Large intestine (tissue), 3 donors: ENCODE data around the gene PTPRG. TPM values are rescaled to one million over a fixed set of nuclear protein-coding genes. Genes with fewer than 3 reads are reported as not detected.
A peak's percentile ranks its signal among the peaks of the same experiment; 100 is the strongest.

Experiments used
- DNase-seq, 2 donors: peaks; one replicate each; pipeline versions ENCODE4 v3.0.0 to v3.0.0-alpha.2; 2013
- H3K27ac ChIP-seq: one replicate; pipeline ENCODE4 v1.5.1; 2013; ENCODE audit warnings: low read length
- H3K27me3 ChIP-seq: 2 replicates; pipeline ENCODE4 v1.6.1; 2013; ENCODE audit warnings: low read length; ENCODE audit not compliant: control insufficient read depth, insufficient read depth
- H3K36me3 ChIP-seq: 2 replicates; pipeline ENCODE4 v1.6.1; 2013; ENCODE audit warnings: low read length; ENCODE audit not compliant: control insufficient read depth, insufficient read depth
- H3K4me1 ChIP-seq: one replicate; pipeline ENCODE4 v1.6.1; 2013; ENCODE audit warnings: low read length; ENCODE audit not compliant: control insufficient read depth, insufficient read depth
- H3K4me3 ChIP-seq: one replicate; pipeline ENCODE4 v1.5.1; 2013; ENCODE audit warnings: low read length
- H3K9me3 ChIP-seq: one replicate; pipeline ENCODE4 v1.6.1; 2013; ENCODE audit warnings: mild to moderate bottlenecking, low read depth, low read length, moderate library complexity; ENCODE audit not compliant: control insufficient read depth
- WGBS: methylation state at CpG from one replicate; pipeline ENCODE4 v1.1.5; 2013; ENCODE audit warnings: low lambda C conversion rate; ENCODE audit not compliant: insufficient coverage; 5-methylcytosine and 5-hydroxymethylcytosine counted together
- polyA plus RNA-seq: library from polyadenylated mRNA; unstranded; fragments of 120-200 nt; gene quantifications from one replicate; pipeline ENCODE4 v1.2.1, GENCODE V29; 2013

Gene PTPRG
- polyA plus RNA-seq, 1 donor = 18.3 TPM

- Histone ChIP-seq H3K36me3 (no peaks in the 10 kb centered on the region), H3K27me3 (no peaks in the 10 kb centered on the region), H3K9me3 (no peaks in the 10 kb centered on the region), H3K27ac (no peak overlapping the region), H3K4me1 (peaks cover 5% of the 10 kb centered on the region), H3K4me3 (no peak overlapping the region)
- no CpG with 5 or more reads among the region's 5 CpGs for WGBS
- DNase-seq = no peak
These were observed 120.3 kb downstream of the PTPRG start for GRCh38 chr3:61681636-61682035.

GRCh38 chr3:61682671-61683548, 121.5 kb downstream of the PTPRG start:
- 83% methylated on average over 3 of the region's 10 CpGs for WGBS
- H3K9me3 ChIP-seq = no peaks in the 10 kb centered on the region
- H3K27me3 ChIP-seq = no peaks in the 10 kb centered on the region
- no peaks in the 10 kb centered on the region for H3K36me3 ChIP-seq
- DNase-seq = no peak
- H3K4me3 ChIP-seq = no peak overlapping the region
- H3K27ac ChIP-seq = no peak overlapping the region
- peaks cover 10% of the 10 kb centered on the region for H3K4me1 ChIP-seq

GRCh38 chr3:61683549-61684236, 122.3 kb downstream of the PTPRG start:
- no peaks in the 10 kb centered on the region for H3K36me3 ChIP-seq
- no peak for DNase-seq
- H3K27me3 ChIP-seq = no peaks in the 10 kb centered on the region
- WGBS = 90% methylated on average over 4 of the region's 11 CpGs
- no peak overlapping the region for H3K4me3 ChIP-seq
- H3K27ac ChIP-seq = no peak overlapping the region
- no peaks in the 10 kb centered on the region for H3K9me3 ChIP-seq
- peaks cover 10% of the 10 kb centered on the region for H3K4me1 ChIP-seq

GRCh38 chr3:61684386-61684785, 123.0 kb downstream of the PTPRG start:
- H3K27ac ChIP-seq = no peak overlapping the region
- H3K9me3 ChIP-seq = no peaks in the 10 kb centered on the region
- no CpG with 5 or more reads among the region's 3 CpGs for WGBS
- H3K36me3 ChIP-seq = no peaks in the 10 kb centered on the region
- peaks cover 10% of the 10 kb centered on the region for H3K4me1 ChIP-seq
- DNase-seq = no peak
- no peak overlapping the region for H3K4me3 ChIP-seq
- H3K27me3 ChIP-seq = no peaks in the 10 kb centered on the region

GRCh38 chr3:61685755-61686154, 124.4 kb downstream of the PTPRG start:
- Histone ChIP-seq H3K27me3 (no peaks in the 10 kb centered on the region), H3K4me1 (peaks cover 10% of the 10 kb centered on the region), H3K36me3 (no peaks in the 10 kb centered on the region), H3K9me3 (no peaks in the 10 kb centered on the region), H3K4me3 (no peak overlapping the region), H3K27ac (no peak overlapping the region)
- no peak for DNase-seq
- no CpG with 5 or more reads among the region's 9 CpGs for WGBS

- Histone ChIP-seq H3K36me3 (no peaks in the 10 kb centered on the region), H3K27me3 (no peaks in the 10 kb centered on the region), H3K4me3 (no peak overlapping the region), H3K9me3 (no peaks in the 10 kb centered on the region), H3K4me1 (peaks cover 10% of the 10 kb centered on the region), H3K27ac (no peak overlapping the region)
- DNase-seq = no peak
- no CpG with 5 or more reads among the region's 3 CpGs for WGBS
These were observed 124.9 kb downstream of the PTPRG start for GRCh38 chr3:61686228-61686648.

GRCh38 chr3:61687206-61687605, 125.8 kb downstream of the PTPRG start:
- DNase-seq = peak; percentile 43 to 67

GRCh38 chr3:61687663-61688306, 126.4 kb downstream of the PTPRG start:
- DNase-seq = no peak
- Histone ChIP-seq H3K27me3 (no peaks in the 10 kb centered on the region), H3K36me3 (no peaks in the 10 kb centered on the region), H3K27ac (no peak overlapping the region), H3K4me1 (peaks cover 10% of the 10 kb centered on the region), H3K9me3 (no peaks in the 10 kb centered on the region), H3K4me3 (no peak overlapping the region)
- WGBS = 75% methylated on average over 2 of the region's 5 CpGs

More at GRCh38 chr3:61687206-61687605, 125.8 kb downstream of the PTPRG start:
- H3K9me3 ChIP-seq = no peaks in the 10 kb centered on the region
- no peaks in the 10 kb centered on the region for H3K36me3 ChIP-seq
- H3K27me3 ChIP-seq = no peaks in the 10 kb centered on the region
- no peak overlapping the region for H3K4me3 ChIP-seq
- H3K4me1 ChIP-seq = peaks cover 10% of the 10 kb centered on the region
- peak overlapping the region; percentile 15 for H3K27ac ChIP-seq
- no CpG with 5 or more reads among the region's 2 CpGs for WGBS

GRCh38 chr3:61688307-61688984, 127.1 kb downstream of the PTPRG start:
- no peak for DNase-seq
- Histone ChIP-seq H3K4me1 (peaks cover 10% of the 10 kb centered on the region), H3K4me3 (no peak overlapping the region), H3K9me3 (no peaks in the 10 kb centered on the region), H3K36me3 (no peaks in the 10 kb centered on the region), H3K27ac (no peak overlapping the region), H3K27me3 (no peaks in the 10 kb centered on the region)
- no CpG with 5 or more reads among the region's 13 CpGs for WGBS

GRCh38 chr3:61690016-61690415, 128.6 kb downstream of the PTPRG start:
- WGBS = no CpG with 5 or more reads among the region's 5 CpGs
- no peaks in the 10 kb centered on the region for H3K36me3 ChIP-seq
- H3K9me3 ChIP-seq = no peaks in the 10 kb centered on the region
- DNase-seq = no peak
- H3K27ac ChIP-seq = no peak overlapping the region
- peaks cover 10% of the 10 kb centered on the region for H3K4me1 ChIP-seq
- no peaks in the 10 kb centered on the region for H3K27me3 ChIP-seq
- no peak overlapping the region for H3K4me3 ChIP-seq
